ENCODE data around the gene CCL20.
"Not testable (repeated sequence)": the region's sequence is repeated elsewhere in the genome, so short reads cannot be mapped to it uniquely, and the experiment has no call there.

Gene CCL20

DNA sequence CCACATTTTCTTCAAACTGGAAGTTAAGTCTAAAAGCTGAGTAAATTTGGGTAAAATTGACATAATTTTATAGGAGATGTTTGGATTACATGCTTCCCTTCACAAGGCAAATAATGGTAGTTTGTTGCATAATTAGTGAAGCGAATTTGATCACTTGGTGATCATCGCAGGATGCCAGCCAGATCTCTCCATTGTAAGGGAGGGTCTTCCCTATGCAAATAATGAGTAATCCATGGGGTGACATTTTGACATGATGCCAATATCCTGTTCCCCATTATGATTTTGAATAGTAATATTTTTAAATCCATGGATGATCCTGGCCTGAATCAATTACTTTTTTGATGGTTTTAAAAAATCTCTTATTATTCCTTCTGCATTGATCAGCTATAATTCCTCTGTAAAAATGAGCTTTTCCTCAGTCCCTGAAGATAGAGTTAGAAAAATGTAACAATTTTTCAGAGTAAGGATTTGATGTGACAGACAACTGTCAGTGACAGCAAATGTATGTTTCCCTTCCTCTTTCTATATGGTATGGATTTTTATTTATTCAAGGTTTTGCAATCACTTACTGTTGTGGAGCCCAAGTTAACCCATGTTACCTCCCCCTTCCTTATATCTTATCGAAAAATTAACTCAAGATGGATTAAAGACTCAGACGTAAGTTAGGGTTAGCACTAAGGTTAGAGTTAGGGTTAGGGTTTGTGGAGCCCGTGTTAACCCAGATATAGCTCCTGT is 21.4 kb downstream of the CCL20 start:
- no peak for DNase-seq

- not testable (repeated sequence) for DNase-seq
These were observed 25.9 kb downstream of the CCL20 start for GRCh38 chr2:227839339-227840129.

DNA sequence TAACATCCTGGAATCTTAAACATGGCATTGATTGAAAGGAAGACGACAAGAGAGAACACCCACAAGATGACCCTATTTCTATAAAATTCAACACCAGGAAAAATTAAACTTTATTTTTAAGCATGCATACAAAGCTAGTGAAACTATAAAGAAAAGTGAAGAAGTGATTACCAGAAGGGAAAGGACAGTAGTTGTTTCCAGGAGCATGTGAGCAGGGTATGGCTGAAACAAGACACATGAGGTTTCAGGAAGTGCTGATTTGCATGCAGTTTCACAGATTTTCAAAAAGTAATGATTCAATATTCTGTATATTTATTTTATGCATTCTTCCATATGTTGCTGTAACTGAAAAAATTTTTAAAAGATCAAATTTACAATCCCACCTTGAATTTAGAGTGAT is 33.2 kb downstream of the CCL20 start:
- no peak for DNase-seq

GRCh38 chr2:227848146-227848545 is 34.5 kb downstream of the CCL20 start:
- no peak for DNase-seq

DNA sequence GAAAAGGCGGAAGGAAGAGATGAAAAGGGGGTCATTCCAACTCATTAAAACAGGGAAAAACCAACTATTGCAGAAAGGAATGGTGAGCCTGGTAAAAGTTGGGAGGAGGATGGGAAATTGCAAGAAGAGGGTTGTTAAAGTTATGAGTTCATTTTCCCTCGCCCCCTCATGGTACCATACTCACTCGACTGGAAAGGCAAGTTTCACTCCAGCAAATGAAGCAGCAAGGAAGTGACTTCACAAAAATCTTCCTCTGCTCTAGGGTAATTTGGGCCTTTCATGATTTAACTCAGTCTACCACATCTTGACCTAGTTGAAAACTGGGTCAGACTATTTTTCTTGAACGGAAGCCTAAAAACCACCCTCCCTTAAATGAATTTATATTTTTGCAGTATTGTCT is 34.9 kb downstream of the CCL20 start:
- no peak for DNase-seq

DNA sequence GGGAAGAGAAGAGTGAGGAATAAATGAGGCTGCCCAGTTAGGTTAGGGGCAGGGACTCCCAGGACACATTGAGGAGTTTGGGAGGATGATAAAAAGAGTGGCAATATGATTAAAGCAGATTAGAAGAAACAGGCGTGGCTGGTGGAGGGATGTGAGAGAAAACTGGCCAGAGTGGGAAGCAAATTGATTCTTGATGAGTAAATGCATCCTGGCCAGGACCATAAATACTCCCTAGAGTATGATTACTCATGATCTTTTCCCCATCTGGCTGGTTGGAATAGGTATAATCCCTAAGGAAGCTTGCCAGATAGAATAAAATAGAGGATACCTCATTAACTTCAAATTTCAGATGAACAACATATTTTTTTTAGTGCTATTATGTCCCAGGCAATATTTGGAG is 36.3 kb downstream of the CCL20 start:
- no peak for DNase-seq

DNA sequence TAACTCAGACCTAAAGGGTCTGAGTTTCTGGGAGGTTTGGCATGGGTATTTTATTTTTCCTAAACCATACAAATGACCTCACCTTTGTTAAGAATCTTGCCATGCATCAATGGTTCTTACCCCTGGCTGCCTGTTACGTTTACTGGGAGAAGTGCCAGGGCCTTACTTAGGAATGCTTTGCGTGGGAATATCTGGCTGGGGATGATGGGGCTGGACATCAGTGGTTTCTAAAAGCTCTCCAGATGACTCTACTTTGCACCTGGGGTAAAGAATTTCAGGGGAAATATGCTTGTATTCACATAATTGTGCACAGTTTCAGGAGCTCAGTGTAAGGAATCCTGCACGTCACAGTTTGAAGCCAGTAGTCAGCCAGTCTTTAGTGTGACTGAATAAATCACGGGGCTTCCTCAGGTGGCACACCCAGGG is 39.6 kb downstream of the CCL20 start:
- no peak for DNase-seq

GRCh38 chr2:227853765-227854271 is 40.2 kb downstream of the CCL20 start:
- no peak for DNase-seq

DNA sequence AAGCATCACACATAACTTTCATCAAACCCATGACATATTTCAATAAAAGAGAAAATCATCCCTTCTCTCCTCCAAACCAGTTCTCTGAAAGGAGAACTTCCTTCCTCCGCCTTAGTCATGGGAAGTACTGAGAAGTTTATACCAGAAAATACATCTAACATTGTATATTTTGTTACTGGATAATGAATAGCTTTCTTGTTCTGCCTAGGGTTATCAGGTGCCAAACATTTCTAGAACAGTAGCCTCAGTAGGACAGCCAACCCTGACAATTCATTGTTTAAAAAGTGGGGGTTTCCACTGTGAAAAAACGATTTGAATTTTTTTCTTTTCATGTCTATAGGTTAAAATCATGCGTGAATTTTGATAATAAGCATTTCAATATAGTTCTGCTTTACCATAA is 41.8 kb downstream of the CCL20 start:
- no peak for DNase-seq

- no peak for DNase-seq
These were observed 43.1 kb downstream of the CCL20 start for GRCh38 chr2:227856697-227857096.

GRCh38 chr2:227860221-227860641 is 46.6 kb downstream of the CCL20 start:
- no peak for DNase-seq

DNA sequence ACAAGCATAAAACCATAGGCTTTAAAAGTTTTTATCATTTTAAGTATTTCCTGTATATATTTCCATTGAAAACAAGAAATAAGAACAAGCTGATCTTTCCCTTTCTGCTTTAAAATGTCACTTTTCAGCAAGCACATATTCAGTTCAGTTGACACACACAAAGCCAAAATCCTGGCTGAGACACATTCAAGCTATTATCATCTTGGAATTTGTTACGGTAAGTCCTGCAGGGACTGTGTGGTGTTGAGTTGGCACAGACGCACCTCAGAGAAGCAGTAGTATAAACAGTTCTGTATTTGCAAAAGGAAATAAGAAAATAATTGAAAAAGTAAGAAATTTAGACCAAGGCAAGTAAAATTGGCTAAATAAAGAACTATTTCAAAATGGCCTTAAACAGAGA is 47.4 kb downstream of the CCL20 start:
- DNase-seq = no peak

- DNase-seq = peak; percentile 17 to 32
These were observed 48.6 kb downstream of the CCL20 start for GRCh38 chr2:227862227-227862740.

- no peak for DNase-seq
These were observed 49.3 kb downstream of the CCL20 start for GRCh38 chr2:227862741-227863588.

DNA sequence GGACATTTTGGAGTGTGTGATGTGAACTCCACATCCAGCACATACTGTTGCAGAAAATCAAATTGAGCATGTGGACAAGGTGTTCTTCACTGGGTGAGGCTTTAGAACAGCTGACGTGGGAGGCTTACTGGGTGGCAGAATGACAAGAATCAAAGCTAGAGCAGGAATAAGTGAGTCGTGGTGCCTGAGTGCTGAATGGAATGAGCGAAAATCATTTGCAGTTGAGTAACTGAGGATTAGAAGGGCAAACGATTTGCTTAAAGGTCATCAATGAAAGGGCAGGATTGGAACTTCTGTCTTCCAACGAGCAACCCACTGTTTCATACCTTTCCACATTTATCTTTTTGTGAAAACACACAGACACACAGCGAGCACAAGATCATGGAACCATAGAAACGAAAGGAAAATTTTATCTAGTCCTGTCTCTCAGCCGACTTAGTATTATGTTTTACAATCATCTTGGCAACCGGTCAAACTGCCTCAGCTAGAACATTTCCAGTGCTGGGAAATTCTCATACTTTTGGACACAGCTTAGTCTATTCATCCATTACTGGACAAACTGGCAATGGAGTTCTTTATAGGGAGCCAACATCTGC is 50.6 kb downstream of the CCL20 start:
- no peak for DNase-seq

DNA sequence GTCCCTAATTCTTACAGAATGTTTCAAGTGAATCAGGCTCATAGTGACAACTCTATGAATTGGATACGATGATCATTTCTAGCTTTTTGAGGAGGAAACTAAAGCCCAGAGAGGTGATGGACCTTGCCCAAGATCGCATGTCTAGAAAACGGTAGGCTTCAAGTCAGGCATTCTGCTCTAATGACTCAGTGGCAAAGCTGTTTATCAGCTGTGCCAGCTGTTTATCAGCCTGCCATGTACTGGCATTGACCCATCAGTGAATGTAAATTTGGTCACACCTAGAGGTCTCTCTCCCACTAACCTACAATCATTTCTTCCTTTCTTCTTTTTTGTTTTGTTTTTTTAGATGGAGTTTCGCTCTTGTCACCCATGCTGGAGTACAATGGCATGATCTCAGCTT is 51.6 kb downstream of the CCL20 start:
- no peak for DNase-seq
